ENCODE data around the gene TMEM63C.

TMEM63C gene

DNA sequence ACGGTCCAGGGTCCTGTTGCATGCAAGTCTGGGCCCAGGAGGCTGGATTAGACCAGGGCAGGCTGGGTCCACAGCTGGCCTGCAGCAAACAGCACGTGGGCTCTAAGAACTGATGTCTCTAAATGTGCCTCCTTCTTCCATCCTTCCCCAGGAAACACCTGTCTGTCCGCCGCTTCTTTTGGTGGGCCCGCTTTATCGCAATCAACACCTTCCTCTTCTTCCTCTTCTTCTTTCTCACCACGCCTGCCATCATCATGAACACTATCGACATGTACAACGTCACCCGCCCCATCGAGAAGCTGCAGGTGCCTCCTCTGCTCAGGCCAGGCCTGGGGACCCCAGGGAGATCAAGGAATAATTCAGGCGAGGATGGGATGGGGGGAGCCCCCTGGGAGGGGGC lies 61.2 kb downstream of the TMEM63C start:
- TF ChIP-seq NFIC (IDR thresholded peaks at IDR 0.05) (no peak), FOXM1 (IDR thresholded peaks at IDR 0.05; ENCODE audit: borderline replicate concordance, low read depth) (no peak), ZBTB7A (IDR thresholded peaks at IDR 0.05; ENCODE audit: low read depth) (no peak), TAF1 (IDR thresholded peaks at IDR 0.05; ENCODE audit: low read depth) (no peak), CEBPB (IDR thresholded peaks at IDR 0.05) (no peak), YY1 (IDR thresholded peaks at IDR 0.05; ENCODE audit: low read depth) (no peak), EP300 (IDR thresholded peaks at IDR 0.05; ENCODE audit: borderline replicate concordance) (no peak), TEAD4 (IDR thresholded peaks at IDR 0.05) (no peak), RAD21 (IDR thresholded peaks at IDR 0.05; ENCODE audit: low read depth) (no peak), TCF12 (IDR thresholded peaks at IDR 0.05; ENCODE audit: low read depth) (no peak), CREB1 (IDR thresholded peaks at IDR 0.05; ENCODE audit: low read depth) (no peak), EGR1 (IDR thresholded peaks at IDR 0.05) (no peak)
- TF ChIP-seq, protein P1, sequence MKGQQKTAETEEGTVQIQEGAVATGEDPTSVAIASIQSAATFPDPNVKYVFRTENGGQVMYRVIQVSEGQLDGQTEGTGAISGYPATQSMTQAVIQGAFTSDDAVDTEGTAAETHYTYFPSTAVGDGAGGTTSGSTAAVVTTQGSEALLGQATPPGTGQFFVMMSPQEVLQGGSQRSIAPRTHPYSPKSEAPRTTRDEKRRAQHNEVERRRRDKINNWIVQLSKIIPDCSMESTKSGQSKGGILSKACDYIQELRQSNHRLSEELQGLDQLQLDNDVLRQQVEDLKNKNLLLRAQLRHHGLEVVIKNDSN (IDR thresholded peaks at IDR 0.05): no peak
- TF ChIP-seq, protein P2, sequence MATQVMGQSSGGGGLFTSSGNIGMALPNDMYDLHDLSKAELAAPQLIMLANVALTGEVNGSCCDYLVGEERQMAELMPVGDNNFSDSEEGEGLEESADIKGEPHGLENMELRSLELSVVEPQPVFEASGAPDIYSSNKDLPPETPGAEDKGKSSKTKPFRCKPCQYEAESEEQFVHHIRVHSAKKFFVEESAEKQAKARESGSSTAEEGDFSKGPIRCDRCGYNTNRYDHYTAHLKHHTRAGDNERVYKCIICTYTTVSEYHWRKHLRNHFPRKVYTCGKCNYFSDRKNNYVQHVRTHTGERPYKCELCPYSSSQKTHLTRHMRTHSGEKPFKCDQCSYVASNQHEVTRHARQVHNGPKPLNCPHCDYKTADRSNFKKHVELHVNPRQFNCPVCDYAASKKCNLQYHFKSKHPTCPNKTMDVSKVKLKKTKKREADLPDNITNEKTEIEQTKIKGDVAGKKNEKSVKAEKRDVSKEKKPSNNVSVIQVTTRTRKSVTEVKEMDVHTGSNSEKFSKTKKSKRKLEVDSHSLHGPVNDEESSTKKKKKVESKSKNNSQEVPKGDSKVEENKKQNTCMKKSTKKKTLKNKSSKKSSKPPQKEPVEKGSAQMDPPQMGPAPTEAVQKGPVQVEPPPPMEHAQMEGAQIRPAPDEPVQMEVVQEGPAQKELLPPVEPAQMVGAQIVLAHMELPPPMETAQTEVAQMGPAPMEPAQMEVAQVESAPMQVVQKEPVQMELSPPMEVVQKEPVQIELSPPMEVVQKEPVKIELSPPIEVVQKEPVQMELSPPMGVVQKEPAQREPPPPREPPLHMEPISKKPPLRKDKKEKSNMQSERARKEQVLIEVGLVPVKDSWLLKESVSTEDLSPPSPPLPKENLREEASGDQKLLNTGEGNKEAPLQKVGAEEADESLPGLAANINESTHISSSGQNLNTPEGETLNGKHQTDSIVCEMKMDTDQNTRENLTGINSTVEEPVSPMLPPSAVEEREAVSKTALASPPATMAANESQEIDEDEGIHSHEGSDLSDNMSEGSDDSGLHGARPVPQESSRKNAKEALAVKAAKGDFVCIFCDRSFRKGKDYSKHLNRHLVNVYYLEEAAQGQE (IDR thresholded peaks at IDR 0.05; ENCODE audit: low read depth): no peak
- TF ChIP-seq, protein P3, sequence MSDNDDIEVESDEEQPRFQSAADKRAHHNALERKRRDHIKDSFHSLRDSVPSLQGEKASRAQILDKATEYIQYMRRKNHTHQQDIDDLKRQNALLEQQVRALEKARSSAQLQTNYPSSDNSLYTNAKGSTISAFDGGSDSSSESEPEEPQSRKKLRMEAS (IDR thresholded peaks at IDR 0.05): no peak

DNA sequence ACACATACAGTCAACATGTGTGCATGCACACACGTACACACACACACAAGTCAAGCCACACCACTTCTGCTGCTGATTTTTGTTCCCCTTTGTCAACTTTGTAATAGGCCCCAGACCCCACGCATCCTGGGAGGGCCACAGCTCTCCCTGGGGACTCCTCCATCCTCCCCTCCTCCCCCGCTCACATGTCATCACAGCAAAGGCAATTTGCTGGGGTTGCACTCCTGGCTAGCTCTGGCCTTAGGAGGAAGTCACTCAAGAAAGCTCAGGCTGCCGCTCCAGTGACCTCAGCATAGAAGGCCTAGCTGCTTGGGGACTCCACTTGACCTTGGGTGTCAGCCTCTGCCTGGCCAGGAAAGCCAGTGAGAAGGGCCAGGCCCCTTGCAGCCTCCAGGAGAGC lies 62.3 kb downstream of the TMEM63C start:
- no peak for TF ChIP-seq CEBPB (IDR thresholded peaks at IDR 0.05)

DNA sequence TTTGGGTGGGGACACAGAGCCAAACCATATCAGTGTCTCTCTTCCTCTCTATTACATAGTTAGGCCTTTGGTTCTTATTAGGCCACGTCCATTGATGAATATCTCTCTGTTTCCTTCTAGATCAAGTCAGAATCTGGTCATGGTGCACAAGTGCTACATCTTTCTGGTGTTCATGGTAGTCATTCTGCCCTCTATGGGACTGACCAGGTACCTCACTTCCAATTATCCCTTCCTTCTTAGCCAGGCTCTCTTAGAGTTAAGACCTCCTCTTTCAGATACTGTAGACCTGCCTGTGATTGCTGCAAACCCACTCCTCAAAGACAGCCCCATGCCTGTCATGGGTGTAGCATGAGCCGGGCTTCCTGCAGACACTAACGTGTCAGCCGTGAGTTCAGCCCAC lies 64.2 kb downstream of the TMEM63C start:
- TF ChIP-seq, protein P2 (IDR thresholded peaks at IDR 0.05; ENCODE audit: low read depth): no peak
- TF ChIP-seq EGR1 (IDR thresholded peaks at IDR 0.05) (no peak), CEBPB (IDR thresholded peaks at IDR 0.05) (no peak)

DNA sequence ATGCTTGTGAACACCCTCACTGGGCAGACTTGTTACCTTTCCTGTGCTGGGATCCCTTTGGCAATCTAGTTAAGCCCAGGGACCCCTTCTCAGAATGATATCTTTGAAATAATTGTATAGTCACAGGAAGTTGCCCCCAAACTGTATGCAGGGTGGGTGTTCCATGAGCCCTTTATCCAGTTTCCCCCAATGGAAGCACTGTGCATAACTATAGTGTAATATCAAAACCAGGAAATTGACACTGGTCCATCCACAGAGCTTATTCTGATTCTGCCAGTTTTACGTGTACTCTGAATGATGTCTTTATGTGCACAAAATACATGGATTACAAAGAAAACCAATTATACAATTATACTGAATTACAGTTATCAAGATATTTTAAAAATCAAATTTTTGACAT lies 65.2 kb downstream of the TMEM63C start:
- TF ChIP-seq, protein P1 (IDR thresholded peaks at IDR 0.05): no peak
- TF ChIP-seq TAF1 (IDR thresholded peaks at IDR 0.05; ENCODE audit: low read depth): no peak
- no peak for TF ChIP-seq CREB1 (IDR thresholded peaks at IDR 0.05; ENCODE audit: low read depth)
- TF ChIP-seq CEBPB (IDR thresholded peaks at IDR 0.05): no peak

DNA sequence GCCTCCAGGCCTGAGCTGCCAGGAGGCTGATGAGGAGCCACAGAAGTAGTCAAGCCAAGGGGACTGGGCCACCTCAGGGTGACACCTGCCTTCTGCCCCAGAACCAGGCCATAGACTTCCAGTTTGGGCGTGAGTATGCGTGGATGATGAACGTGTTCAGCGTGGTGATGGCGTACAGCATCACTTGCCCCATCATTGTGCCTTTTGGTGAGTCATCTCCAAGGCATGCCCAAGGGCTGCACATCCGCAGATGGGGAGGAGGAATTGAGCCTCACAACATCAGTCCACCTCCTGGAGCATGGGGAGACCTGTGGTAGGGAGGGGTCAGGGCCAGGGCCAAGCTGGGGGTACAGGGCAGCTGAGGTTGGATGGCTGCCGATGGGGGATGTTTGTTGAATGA lies 67.1 kb downstream of the TMEM63C start:
- TF ChIP-seq, protein P1 (IDR thresholded peaks at IDR 0.05): no peak
- TF ChIP-seq TEAD4 (IDR thresholded peaks at IDR 0.05) (no peak), TCF12 (IDR thresholded peaks at IDR 0.05; ENCODE audit: low read depth) (no peak), RAD21 (IDR thresholded peaks at IDR 0.05; ENCODE audit: low read depth) (no peak), NFIC (IDR thresholded peaks at IDR 0.05) (no peak), ZBTB7A (IDR thresholded peaks at IDR 0.05; ENCODE audit: low read depth) (no peak), FOXM1 (IDR thresholded peaks at IDR 0.05; ENCODE audit: borderline replicate concordance, low read depth) (no peak), CREB1 (IDR thresholded peaks at IDR 0.05; ENCODE audit: low read depth) (no peak), EGR1 (IDR thresholded peaks at IDR 0.05) (no peak), CEBPB (IDR thresholded peaks at IDR 0.05) (no peak), EP300 (IDR thresholded peaks at IDR 0.05; ENCODE audit: borderline replicate concordance) (no peak), YY1 (IDR thresholded peaks at IDR 0.05; ENCODE audit: low read depth) (no peak), TAF1 (IDR thresholded peaks at IDR 0.05; ENCODE audit: low read depth) (no peak)
- TF ChIP-seq, protein P2 (IDR thresholded peaks at IDR 0.05; ENCODE audit: low read depth): no peak
- TF ChIP-seq, protein P3 (IDR thresholded peaks at IDR 0.05): no peak
